Activated T-cell treated with anti-CD3 and anti-CD28 coated beads, Interleukin-2, amount 50 U/mL, for 48 hours (primary cell): ENCODE measurements around the gene KRTAP5-11.
"Not testable (repeated sequence)": the region's sequence is repeated elsewhere in the genome, so short reads cannot be mapped to it uniquely, and the experiment has no call there.

ENCODE experiments used
- DNase-seq, 2 experiments: peaks; one replicate each; pipeline ENCODE4 v3.0.0-alpha.2; 2020

The KRTAP5-11 gene

DNA sequence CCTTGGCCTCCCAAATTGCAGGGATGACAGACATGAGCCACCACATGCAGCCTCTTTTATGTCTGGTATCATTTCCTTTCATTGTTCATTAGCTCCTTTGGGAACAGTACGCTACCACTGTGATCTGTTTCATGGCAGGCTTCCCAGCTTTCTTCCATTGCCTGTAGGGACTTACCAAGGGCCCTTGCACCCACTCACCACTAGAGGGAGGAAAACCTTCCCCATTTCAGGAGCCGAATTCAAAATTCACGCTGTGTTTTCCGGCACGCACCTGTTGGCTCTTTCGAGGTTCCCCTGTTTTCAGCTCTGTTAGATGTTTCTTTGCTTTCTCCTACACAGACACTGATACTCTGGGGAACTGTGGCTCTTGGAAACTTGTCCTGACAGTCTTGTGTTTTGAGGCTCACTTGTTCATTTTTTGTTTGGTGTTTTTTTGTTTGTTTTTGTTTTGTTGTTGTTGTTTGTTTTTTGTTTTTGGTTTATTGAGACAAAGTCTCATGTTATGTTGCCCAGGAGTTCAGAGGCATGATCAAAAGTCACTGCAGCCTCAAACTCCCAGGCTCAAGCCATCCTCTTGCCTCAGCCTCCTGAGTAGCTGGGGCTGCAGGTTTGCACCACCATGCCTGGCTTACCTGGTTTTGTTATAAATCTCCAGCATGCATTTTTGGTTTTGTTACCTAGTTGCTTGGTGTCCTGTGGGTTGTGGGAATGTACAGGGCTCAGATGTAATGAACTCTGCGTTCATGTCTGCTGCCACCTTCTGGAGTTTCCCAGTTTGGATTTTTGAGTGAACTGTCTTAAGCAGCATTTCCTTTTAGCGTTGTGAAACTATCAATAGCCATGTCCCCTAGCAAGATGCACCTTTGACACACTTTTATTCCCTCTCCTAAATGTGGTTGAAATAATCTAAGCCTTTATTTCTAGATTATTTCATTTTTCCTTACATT lies 2.3 kb downstream of the KRTAP5-11 start:
- DNase-seq: peak; percentile 29 to 42

DNA sequence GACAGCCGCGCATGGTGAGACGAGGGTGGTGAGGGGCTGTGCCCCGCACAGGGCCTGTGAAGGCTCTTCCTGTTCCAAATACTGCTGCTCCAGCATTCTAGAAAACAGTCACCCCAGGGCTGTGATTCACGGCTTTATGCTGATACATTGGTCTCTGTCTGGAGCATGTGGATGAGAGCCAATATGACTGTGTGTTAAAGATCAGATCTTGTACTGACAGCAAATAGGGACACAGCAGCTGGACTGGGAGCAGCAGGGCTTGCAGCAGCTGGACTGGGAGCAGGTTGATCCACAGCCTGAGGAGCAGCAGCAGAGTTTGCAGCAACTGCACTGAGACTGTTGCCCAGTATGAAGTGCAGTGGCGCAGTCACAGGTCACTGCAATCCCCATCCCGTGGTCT lies 3.2 kb downstream of the KRTAP5-11 start:
- not testable (repeated sequence) for DNase-seq

DNA sequence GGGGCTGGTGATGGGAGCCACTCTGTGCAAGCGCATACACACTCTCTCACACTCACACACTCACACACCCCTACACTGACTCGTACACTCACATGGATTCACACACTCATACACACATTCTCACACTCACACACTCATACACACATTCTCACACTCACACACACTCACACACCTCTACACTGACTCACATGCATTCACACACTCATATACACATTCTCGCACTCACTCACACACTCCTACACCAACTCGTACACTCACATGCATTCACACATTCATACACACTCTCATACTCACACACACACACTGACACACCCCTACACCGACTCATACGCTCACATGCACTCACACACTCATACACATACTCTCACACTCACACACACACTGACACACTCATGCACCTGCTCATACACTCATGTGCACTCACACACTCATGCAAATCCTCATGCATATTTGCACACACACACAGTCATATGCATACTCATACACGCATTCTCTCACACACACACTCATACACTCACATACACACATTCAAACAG lies 5.1 kb downstream of the KRTAP5-11 start:
- DNase-seq: no peak

DNA sequence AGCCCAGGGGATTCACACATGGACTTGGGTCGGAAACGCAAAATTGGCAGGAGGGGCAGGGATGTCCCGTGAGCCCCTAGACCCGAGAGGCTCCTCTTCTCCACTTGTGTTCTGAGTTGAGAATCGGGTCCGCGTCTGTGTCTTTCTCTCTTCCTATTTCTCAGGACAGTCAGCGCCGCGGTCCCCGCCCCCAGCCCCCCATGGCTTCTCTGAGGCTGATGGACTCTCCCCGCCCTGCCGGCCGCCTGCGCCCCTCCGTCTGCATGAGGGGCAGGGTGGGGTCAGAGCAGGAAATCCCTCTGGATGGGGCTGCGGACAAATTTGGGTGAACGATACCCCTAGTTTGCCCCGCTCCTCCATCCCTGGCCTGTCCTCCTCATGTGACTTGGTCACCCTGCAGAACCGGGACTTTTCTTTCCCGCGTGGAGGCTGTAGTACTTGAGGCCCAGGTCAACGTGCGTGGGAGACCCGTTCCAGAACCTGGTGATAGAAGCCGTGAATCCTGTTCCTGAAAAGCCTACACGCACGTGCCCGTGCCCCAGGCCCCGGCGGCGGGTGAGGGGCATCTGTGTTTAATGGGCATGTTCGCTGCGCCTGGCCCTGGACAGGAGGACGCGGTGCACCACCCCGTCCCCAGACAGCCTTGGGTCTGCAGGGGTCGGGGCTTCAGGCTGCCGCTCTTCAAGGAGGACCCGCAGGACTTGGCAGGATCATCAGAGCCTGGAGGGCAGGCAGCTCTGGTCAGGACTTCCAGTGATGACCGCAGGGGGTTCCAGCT lies 5.8 kb downstream of the KRTAP5-11 start:
- not testable (repeated sequence) for DNase-seq

DNA sequence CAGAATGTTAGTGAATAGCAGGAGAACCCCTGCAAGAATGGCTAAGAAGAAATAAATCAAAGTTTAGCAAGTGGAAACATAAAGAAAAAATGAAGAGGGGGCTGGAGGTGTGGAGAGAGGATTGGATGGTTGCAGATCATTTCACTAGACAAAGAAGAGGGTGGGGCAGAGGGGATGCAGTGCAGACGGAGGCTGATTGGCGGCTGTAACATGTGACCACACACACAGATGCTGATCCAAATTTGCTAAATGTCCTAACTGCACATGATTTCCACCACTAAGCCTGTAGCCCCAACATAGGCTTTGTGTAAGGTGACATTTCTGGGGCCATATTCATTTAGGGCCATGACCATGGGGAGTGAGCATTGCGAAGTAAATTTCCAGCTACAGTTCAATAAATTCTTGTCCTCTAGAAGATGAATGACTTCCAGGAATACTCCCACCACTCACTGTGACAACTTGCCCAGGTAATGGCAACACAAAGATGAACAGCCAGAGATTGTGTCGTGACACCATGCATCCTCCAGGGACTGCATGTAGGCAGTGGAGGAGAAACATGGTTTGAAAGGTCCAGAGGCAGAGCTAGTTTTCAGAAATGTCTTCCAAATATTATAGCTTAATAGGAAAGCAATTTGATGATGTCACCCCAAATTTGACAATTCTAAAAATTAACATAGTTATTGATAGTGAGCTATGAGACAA lies 6.8 kb downstream of the KRTAP5-11 start:
- no peak for DNase-seq

DNA sequence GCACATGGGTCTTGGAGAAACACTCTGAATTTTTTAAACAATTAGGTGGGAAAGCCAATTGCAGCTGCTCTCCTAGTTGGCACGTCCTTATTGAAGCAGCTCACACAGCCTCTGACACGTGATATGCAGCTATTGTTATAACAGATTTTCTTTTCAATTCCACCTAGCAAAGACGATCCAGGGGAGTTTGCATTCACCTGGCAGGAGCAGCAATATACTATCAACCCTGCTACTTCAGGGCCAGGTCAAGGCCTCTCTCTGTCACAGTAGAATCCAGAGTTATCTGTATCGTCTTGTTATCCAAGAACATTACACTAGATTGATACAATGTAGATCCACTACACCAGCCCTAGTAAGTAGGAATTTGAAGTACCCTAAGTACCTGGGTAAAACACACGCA lies 8.3 kb downstream of the KRTAP5-11 start:
- DNase-seq: no peak

DNA sequence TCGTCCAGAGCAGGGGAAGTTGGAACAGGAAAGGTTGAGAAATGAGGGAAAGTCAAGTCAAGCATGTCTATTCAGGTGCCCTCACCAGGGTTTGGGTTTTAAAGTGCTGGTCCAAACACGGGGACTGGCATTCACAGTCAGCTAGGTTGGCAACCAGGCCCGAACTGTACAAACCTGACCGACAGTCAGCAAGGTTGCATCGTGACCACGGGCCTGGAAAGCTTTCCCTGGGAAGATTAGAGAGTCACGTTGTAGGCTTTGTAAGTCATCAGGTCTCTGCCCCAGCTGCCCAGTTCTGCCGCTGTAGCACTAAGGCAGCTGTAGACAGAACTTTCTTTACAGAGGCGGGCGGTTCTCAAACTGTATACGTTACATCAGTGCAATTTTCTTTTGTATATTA lies 9.9 kb downstream of the KRTAP5-11 start:
- DNase-seq: no peak

DNA sequence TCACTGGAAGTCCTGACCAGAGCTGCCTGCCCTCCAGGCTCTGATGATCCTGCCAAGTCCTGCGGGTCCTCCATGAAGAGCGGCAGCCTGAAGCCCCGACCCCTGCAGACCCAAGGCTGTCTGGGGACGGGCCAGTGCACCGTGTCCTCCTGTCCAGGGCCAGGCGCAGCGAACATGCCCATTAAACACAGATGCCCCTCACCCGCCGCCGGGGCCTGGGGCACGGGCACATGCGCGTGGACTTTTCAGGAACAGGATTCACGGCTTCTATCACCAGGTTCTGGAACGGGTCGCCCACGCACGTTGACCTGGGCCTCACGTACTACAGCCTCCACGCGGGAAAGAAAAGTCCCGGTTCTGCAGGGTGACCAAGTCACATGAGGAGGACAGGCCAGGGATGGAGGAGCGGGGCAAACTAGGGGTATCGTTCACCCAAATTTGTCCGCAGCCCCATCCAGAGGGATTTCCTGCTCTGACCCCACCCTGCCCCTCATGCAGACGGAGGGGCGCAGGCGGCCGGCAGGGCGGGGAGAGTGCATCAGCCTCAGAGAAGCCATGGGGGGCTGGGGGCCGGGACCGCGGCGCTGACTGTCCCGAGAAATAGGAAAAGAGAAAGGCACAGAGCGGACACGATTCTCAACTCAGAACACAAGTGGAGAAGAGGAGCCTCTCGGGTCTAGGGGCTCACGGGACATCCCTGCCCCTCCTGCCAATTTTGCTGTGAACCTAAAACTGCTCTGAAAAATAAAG lies 11.4 kb downstream of the KRTAP5-11 start:
- DNase-seq: not testable (repeated sequence)

DNA sequence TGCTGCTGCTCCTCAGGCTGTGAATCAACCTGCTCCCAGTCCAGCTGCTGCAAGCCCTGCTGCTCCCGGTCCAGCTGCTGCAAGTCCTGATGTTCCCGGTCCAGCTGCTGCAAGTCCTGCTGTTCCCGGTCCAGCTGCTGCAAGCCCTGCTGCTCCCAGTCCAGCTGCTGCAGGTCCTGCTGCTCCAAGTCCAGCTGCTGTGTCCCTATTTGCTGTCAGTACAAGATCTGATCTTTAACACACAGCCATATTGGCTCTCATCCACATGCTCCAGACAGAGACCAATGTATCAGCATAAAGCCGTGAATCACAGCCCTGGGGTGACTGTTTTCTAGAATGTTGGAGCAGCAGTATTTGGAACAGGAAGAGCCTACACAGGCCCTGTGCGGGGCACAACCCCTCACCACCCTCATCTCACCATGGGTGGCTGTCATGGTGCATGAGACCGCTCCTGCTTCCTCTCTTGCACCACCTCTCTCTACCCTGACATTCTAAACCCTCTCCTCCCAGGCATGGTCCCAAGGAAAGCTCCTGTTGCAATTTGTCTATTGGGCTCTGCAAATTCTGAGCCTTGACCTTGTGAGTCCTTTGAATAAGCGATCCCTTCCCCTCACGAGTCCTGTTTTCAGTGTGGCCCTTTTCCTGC lies 13.8 kb downstream of the KRTAP5-11 start:
- DNase-seq: no peak

DNA sequence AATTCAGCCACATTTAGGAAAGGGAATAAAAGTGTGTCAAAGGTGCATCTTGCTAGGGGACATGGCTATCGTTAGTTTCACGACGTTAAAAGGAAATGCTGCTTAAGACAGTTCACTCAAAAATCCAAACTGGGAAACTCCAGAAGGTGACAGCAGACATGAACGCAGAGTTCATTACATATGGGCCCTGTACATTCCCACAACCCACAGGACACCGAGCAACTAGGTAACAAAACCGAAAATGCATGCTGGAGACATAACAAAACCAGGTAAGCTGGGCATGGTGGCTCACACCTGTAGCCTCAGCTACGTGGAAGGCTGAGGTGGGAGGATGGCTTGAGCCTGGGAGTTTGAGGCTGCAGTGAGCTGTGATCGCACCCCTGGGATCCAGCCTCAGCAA lies 15.0 kb downstream of the KRTAP5-11 start:
- not testable (repeated sequence) for DNase-seq

DNA sequence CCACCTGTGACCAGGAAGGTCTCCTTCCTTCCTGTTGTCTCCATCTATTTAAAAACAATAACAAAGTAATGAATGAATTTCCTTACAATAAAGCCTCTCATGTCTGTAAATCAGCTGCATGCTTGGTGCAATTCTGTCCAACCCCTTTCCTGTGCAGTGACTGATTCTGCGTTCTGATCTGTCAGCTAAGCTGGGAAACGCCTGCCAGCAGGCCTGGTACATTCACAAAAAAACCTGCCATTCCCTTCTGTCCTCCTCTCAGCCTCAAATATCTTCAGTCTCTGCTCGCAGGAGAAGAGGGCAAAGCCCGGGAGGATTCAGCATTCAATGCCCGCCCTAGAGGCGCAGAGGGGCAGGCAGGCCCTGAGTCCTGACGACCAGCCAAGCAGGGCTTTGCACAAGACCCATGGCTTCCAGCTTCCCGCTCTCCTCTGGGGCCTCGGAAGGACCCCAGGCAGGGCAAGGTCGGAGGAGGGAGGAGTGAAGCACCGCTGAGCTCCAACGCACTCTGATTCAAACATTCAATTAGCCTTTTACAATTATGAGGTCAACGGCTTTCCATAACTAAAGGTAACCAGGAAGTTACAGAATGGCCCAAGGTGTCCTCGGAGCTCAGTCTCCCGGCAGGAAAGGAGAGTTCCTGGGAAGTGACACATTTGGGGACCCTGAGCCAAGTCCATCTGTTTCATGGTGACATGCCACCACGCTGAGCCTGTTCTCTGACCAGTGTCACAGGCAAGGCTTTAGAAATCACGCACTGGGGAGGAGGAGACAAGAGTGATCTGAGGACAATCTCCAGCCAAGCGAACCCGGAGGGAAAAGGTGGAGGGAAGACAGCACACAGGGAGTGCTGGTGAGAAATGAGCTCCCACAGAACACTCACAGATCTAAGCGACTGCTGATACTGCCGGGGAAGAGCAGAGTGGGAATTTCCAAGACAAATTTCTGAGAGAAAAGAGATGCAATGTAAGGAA lies 15.8 kb downstream of the KRTAP5-11 start:
- not testable (repeated sequence) for DNase-seq

DNA sequence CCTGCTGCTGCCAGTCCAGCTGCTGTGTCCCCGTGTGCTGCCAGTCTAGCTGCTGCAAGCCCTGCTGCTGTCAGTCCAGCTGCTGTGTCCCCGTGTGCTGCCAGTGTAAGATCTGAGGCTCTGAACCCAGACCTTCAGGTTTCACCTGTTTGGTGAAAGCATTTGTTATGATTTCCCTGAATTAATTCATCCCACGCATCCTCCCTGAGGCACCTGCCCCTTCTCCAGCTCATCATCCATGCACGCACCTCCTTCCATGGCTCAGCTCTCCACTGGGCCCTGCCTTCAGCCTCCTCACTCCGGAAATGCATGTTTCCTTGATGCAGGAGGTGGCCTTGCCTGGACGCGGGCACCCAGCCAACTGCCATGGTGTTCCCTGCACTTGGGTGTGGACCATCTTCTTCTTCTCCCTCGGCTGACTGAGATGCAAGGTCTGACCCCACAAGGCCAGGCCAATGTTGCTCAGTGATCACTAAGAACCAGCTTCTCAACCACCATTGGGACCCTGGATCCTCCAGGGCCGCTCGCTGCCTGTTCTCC lies 16.5 kb downstream of the KRTAP5-11 start:
- DNase-seq: no peak

DNA sequence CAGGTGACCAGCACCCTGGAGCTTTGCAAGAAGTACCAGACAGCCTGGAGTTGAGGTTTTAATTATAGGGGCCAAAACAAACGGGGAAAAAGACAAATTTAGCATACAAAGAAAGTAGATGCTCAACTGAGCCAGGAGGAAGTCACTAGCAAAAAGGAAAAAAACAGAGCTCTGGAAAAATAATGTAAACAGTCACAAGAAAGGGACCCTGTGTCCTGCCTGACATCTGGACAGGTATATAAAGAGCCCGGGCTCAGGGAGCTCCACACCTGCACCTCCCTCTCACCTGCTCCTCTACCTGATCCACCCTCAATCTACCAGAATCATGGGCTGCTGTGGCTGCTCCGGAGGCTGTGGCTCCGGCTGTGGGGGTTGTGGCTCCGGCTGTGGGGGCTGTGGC lies 17.4 kb downstream of the KRTAP5-11 start, which contains the start of gene KRTAP5-10:
Gene KRTAP5-10 (plus strand): TSS at position 301 of the 400 bp plus-strand sequence. CDS start 25 bp downstream, at position 326.
- no peak for DNase-seq

DNA sequence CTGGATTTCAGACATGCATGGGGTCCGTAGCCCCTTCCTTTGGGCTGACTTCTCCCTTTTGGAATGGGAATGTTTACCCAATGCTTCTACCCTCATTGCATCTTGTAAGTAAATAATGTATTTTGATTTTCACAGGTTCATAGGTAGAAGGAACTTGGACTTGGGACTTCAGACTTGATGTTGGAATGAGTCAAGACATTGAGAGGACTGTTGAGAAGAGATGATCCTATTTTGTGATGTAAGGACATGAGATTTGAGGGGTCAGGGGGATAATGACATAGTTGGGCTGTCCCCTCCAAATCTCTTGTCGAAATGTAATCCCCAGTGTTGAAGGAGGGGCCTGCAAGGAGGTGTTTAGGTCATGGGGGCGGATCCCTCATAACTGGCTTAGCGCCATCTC lies 18.2 kb downstream of the KRTAP5-11 start:
- DNase-seq: no peak

DNA sequence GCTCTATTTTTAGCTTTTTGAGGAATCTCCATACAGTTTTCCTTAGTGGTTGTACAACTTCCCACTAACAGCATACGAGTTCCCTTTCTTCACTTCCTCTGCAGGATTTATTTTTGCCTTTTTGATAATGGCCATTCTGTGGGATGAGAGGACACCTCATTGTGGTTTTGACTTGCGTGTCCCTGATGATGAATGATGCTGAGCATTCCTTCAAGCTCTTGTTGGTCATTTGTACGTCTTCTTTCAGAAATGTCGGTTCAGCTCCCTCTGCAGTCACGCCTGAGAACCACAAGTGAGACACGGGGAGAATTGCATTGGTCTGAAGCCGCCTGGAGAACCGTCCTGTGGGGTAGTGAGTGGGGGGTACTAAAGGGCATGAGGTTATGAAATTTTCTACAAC lies 19.3 kb downstream of the KRTAP5-11 start:
- DNase-seq: peak; percentile 35 to 40

DNA sequence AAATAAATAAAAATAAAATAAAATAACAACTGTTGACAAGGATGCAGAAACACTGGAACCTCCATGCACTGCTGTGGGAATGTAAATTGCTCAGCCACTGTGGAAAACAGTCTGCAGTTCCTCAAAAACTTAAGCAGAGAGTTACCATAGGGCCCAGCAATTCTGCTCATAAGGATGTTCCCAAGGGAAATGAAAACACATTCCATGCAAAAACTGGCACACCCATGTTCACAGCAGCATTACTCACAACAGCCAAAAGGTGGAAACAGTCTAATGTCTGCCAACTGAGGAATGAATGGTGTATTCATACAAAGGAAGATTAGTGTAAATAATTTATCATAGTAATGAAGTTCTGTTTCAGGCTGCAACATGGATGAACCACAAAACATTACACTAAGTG lies 20.6 kb downstream of the KRTAP5-11 start:
- no peak for DNase-seq

DNA sequence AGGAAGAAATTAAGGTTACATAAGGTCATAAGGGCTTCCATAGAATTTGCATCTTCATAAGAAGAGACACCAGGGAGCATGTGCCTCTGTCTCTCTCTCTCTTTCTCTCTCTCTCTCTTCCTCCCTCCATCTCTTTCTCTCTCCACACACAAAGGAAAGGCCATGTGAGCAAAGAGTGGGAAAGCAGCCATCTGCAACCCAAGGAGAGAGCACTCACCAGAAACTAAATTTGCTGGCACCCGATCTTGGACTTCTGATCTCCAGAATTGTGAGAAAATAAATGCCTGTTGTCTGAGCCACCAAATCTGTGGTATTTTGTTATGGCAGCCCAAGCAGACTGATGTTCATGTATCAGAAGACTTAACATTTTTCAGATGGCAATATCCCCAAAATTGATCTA lies 23.7 kb downstream of the KRTAP5-11 start:
- DNase-seq: no peak

DNA sequence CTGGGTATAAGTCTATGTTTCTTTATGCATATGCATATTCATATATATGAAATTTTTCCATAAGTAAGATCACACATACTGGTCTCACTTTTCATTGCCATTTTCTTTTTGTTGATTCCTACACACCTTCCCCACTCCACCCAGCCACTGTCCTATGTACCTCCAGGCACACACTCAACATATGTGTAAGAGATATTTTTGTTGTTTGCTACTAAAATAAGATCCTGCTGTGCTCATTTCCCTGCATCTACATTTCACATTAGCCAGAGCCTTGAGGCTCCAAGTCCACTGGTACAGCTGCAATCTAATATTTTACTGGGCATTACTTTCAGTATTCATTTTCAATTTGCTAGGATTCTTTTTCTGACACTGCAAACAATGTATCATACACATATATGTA lies 25.4 kb downstream of the KRTAP5-11 start:
- no peak for DNase-seq

DNA sequence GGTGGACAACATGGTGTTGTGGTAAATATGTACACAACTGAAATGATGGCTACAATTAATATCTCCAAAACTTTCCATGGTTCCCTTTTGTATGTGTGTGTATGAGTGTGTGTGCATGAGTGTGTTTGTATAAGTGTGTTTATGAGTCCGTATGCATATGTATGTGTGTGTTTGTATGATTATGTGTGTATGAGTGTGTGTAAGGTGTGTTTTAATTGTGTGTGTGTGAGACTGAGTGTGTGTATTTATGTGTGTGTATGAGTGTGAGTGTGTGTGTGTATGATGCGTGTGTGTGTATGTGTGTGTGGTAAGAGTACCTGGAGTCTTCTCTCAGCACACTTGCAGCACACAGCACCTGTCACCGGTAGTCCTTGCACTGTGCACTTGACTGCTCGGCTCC lies 26.7 kb downstream of the KRTAP5-11 start:
- no peak for DNase-seq

DNA sequence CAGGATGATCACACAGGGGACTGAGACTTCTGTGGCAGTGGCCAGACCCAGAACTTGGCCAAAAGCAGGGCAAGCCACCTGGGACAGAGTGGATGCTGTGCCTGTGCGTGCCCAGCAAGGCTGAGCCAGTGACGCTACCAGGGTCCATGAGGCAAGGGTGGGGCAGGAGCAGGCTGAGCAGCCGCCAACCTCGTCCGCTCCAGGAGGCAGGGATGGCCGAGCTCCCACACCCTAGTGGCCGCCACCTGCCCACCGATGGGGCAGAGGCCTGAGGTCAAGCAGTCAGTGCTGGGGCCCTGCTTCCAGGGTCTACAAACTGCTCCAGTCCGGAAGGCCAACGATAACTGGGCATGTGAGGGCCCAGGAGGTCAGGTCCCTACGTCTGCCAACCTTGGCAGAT lies 27.2 kb downstream of the KRTAP5-11 start:
- no peak for DNase-seq
